ENCODE measurements around the gene RIN2.

Gene RIN2

GRCh38 chr20:19771031-19771430, 13.0 kb downstream of the RIN2 start:
- no peak for DNase-seq (ENCODE audit: low read depth)
- no peak for TF ChIP-seq CTCF (conservative IDR thresholded peaks at IDR 0.05; ENCODE audit: low read depth, low read length)
- no peak overlapping the region for H3K4me3 ChIP-seq (ENCODE audit: low read depth, low read length)

GRCh38 chr20:19773471-19773870, 15.4 kb downstream of the RIN2 start:
- no peak overlapping the region for H3K4me3 ChIP-seq (ENCODE audit: low read depth, low read length)
- DNase-seq (ENCODE audit: low read depth) = no peak
- TF ChIP-seq CTCF (conservative IDR thresholded peaks at IDR 0.05; ENCODE audit: low read depth, low read length) = no peak

- no peak for DNase-seq (ENCODE audit: low read depth)
- no peak overlapping the region for H3K4me3 ChIP-seq (ENCODE audit: low read depth, low read length)
- TF ChIP-seq CTCF (conservative IDR thresholded peaks at IDR 0.05; ENCODE audit: low read depth, low read length) = no peak
These were observed 16.3 kb downstream of the RIN2 start for GRCh38 chr20:19774135-19774933.

- no peak for TF ChIP-seq CTCF (conservative IDR thresholded peaks at IDR 0.05; ENCODE audit: low read depth, low read length)
- H3K4me3 ChIP-seq (ENCODE audit: low read depth, low read length) = no peak overlapping the region
- DNase-seq (ENCODE audit: low read depth) = no peak
These were observed 17.5 kb downstream of the RIN2 start for GRCh38 chr20:19775353-19776253.

- no peak for DNase-seq (ENCODE audit: low read depth)
- TF ChIP-seq CTCF (conservative IDR thresholded peaks at IDR 0.05; ENCODE audit: low read depth, low read length) = no peak
These were observed 19.3 kb downstream of the RIN2 start for GRCh38 chr20:19777315-19777714.

GRCh38 chr20:19777981-19778380, 19.9 kb downstream of the RIN2 start:
- no peak overlapping the region for H3K4me3 ChIP-seq (ENCODE audit: low read depth, low read length)
- TF ChIP-seq CTCF (conservative IDR thresholded peaks at IDR 0.05; ENCODE audit: low read depth, low read length) = no peak
- no peak for DNase-seq (ENCODE audit: low read depth)

More at GRCh38 chr20:19777315-19777714, 19.3 kb downstream of the RIN2 start:
- H3K4me3 ChIP-seq (ENCODE audit: low read depth, low read length) = no peak overlapping the region

Data from choroid plexus epithelial cell (primary cell).